Measurements from ENCODE around the gene PLA2G4B. TPM values are rescaled to one million over a fixed set of nuclear protein-coding genes. Genes with fewer than 3 reads are reported as not detected.
A peak's percentile ranks its signal among the peaks of the same experiment; 100 is the strongest.

PLA2G4B gene
- total RNA-seq, 1 donor from 2014 or later: 9.8 TPM

DNA sequence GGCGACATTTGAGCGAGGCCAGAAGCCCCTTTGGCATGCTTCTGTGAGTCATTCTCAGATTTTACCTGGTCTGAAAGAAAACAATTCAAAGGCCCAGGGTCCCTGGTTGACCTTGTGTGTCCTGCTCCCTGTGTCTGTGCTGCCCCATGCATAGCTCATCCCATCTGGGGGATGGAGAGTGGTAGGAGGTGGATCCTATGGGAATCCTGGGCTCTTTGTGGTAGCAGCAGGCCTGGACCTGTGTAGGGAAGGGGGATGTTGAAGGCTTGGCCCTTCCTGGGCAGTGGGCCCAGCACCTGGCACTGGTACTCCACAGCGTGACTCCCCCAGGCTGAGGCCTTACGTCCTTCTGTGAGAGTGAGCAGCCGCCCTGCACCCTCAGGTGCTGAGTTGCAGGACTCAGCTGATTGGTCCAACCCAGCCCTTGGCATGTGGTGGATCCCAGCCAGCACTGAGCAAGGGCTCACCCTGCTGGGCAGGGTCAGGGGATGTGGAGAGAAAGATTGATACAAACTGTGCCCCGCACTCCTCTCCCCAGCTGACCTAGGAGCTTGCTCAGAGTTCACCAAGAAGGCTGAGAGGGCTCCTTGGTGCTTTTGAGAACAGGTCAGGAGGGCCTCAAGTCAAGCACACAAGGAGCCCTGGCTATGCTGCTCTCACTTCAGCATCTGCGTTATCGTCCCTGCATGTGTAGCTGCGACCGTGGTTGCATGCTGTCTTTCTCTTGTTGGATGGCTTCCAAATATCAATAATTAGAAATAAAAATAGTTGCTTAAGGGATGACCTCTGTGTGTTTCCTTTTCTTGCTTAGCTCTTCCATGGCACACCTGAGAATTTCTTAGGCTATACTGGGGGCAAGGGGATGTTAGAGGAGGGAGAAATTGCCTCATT lies 32.1 kb upstream of the PLA2G4B start:
- no peak for DNase-seq (ENCODE audit: low spot score)
- intact Hi-C loops (cut with DNase I): loop anchor here (2.0 kb wide), 1 partner anchor 34 kb away; no protein-coding TSS in a partner anchor
- ATAC-seq: no peak

GRCh38 chr15:41809121-41809520 lies 29.5 kb upstream of the PLA2G4B start:
- intact Hi-C loops (cut with DNase I): no loop called here

DNA sequence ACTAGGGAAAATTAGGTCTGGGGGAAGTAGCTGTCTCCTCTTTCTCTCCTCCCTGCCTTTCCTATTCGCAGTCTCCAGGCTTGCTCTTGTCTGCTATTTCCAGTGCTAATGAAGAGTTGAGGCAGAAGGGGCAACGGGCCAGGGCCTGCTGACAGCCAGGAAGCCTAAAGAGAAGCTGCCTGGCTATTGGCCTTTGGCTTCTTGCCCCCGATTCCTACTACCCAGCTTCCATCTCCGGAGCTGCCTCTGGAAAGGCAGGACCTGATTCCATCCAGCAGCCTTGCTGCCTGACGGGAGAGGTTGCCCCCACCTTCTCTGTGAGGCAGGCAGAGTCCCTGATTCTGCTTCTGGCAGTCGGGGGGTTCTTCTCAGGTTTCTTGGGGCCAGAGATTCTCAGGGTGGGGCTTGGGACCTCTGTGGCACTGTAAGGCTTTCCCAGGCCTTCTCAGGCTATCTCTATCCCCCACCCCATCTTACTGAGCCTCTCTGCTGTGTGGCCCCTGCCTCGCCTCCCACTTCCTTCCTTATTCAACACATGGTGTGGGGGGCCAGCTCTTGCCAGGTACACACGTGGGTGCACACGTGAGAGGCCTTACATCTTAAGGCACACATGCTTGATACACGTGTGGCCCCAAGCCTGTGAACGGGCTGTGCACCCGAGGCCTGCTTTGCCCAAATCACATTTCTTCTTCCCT lies 29.0 kb upstream of the PLA2G4B start:
- DNase-seq (ENCODE audit: low spot score) (no peak), ATAC-seq (no peak)
- intact Hi-C loops (cut with DNase I): loop anchor here (10.0 kb wide), 1 partner anchor 245 kb away; no protein-coding TSS in a partner anchor

More at GRCh38 chr15:41809121-41809520, 29.5 kb upstream of the PLA2G4B start:
- ATAC-seq (no peak), DNase-seq (ENCODE audit: low spot score) (no peak)

- no peak for DNase-seq (ENCODE audit: low spot score)
- peak; percentile 22 for ATAC-seq
- intact Hi-C loops (cut with DNase I): loop anchor here (10.0 kb wide), 1 partner anchor 246 kb away; no protein-coding TSS in a partner anchor
These were observed 27.8 kb upstream of the PLA2G4B start for GRCh38 chr15:41810651-41811431.

DNA sequence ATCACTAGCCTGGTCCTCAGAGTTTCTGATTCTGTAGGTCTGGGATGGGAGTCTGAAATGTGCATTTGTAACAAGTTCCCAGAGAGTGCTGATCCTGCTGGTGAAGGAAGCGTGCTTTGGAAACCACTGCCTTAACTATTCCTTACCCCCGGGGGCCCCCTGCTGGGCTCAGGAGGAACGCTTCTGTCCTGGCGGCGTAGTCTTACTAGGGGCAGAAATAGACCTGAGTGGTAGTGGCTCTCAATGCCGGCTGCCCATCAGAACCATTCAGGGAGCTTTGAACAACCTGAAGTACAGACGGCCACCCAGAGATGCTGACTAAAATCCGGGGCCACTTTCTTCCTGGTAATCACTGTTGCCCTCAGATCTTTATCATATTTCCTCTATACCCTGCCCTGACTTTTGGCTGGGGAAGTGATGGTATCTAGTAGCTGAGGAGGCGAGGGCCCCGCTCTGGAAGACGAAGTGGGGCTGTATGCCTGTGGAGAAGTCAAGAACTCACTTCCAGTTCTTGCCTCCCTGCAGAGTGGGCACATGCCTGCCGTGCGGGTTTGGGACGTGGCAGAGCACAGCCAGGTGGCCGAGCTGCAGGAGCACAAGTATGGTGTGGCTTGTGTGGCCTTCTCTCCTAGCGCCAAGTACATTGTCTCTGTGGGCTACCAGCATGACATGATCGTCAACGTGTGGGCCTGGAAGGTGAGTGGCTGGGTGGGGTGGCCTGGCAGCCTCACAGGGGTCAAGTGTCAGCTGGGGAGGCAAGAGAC lies 27.0 kb upstream of the PLA2G4B start:
- DNase-seq (ENCODE audit: low spot score) (peak; percentile 92), ATAC-seq (peak; percentile 95)
- intact Hi-C loops (cut with DNase I): loop anchor here (10.0 kb wide), 1 partner anchor 247 kb away; no protein-coding TSS in a partner anchor

DNA sequence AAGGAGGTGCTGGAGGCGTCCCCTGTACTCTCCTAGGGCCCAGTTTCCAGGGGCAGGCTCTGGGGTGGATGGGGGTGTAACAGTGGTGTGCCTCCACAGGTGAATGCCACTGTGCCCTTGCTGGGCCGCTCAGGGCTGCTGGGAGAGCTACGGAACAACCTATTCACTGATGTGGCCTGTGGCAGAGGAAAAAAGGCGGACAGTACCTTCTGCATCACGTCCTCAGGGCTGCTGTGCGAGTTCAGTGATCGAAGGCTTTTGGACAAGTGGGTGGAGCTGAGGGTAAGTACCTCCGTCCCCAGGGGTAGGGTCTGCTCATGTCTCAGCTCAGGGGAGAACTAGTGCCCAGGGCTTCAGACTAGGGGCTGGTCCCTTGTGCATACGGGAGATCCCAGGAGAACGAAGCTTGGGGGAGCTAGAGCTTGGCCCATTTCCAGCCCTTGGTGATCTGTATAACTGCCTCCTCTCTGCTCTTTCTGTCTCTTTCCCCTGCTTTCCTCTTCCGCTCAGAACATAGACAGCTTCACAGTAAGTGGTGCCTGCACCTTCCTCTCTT lies 25.7 kb upstream of the PLA2G4B start:
- ATAC-seq: no peak
- intact Hi-C loops (cut with DNase I): loop anchor here (10.0 kb wide), 1 partner anchor 248 kb away; no protein-coding TSS in a partner anchor

GRCh38 chr15:41813426-41813825 lies 25.2 kb upstream of the PLA2G4B start:
- DNase-seq (ENCODE audit: low spot score) (no peak), ATAC-seq (no peak)
- intact Hi-C loops (cut with DNase I): loop anchor here (10.0 kb wide), 1 partner anchor 249 kb away; no protein-coding TSS in a partner anchor

More for the DNA sequence above, 25.7 kb upstream of the PLA2G4B start:
- no peak for DNase-seq (ENCODE audit: low spot score)

DNA sequence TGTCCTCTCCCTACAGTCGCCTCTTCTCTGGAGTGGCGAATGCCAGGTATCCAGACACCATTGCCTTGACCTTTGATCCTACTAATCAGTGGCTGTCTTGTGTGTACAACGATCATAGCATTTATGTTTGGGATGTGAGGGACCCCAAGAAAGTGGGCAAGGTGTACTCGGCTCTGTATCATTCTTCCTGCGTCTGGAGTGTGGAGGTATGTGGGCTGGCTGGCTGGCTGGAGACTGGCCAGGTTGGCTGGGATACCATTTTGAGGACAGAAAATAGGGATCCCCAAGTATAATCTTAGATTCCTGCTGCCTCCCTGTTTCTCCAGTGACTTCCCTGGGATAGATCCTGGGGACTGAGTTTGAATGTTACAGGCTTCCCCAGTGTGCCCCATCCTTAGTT lies 24.1 kb upstream of the PLA2G4B start:
- DNase-seq (ENCODE audit: low spot score) (no peak), ATAC-seq (no peak)
- intact Hi-C loops (cut with DNase I): loop anchor here (10.0 kb wide), 1 partner anchor 250 kb away; no protein-coding TSS in a partner anchor

DNA sequence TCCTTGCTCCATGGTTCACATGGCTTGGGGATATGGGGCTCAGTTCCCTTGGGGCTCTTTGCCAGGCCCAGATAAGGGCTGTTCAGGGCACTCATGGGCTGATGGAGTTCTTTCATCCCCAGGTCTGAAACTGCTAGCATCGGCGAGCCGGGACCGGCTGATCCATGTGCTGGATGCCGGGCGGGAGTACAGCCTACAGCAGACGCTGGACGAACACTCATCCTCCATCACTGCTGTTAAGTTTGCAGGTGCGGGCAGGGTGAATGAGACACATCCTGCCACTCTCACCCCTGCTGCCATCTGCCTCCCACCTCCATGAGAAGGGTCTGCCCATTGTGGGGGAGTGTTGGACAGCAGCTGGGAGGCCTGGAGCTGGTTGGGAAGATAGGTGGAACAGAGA lies 21.9 kb upstream of the PLA2G4B start:
- ATAC-seq (no peak), DNase-seq (ENCODE audit: low spot score) (no peak)
- intact Hi-C loops (cut with DNase I): loop anchor here (10.0 kb wide), 1 partner anchor 252 kb away; no protein-coding TSS in a partner anchor

GRCh38 chr15:41817327-41817726 lies 21.3 kb upstream of the PLA2G4B start:
- intact Hi-C loops (cut with DNase I): loop anchor here (10.0 kb wide), 1 partner anchor 253 kb away; no protein-coding TSS in a partner anchor
- DNase-seq (ENCODE audit: low spot score) (no peak), ATAC-seq (no peak)

DNA sequence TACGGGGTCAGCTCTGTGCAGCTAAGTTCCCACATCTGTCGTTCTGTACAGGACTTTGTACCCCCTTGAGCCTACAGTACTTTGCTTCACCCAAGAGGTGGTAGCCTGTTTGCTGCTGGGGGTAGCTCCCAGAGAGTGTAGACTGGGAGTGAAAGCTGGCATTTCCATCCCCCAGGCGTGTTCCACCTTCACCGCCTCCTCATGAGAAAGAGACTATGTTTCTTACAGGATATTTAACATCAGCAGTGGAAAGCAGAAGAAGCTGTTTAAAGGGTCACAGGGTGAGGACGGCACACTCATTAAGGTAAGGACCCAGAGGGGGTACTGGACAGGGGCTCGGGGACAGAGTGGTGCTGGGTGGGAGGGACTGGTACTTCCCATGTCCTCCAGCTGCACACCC lies 20.9 kb upstream of the PLA2G4B start:
- DNase-seq (ENCODE audit: low spot score) (no peak), ATAC-seq (no peak)
- intact Hi-C loops (cut with DNase I): loop anchor here (10.0 kb wide), 1 partner anchor 253 kb away; no protein-coding TSS in a partner anchor

GRCh38 chr15:41819455-41820050 lies 19.1 kb upstream of the PLA2G4B start:
- DNase-seq (ENCODE audit: low spot score) (no peak), ATAC-seq (no peak)
- intact Hi-C loops (cut with DNase I): loop anchor here (10.0 kb wide), 1 partner anchor 255 kb away; no protein-coding TSS in a partner anchor

- ATAC-seq (no peak), DNase-seq (ENCODE audit: low spot score) (no peak)
- intact Hi-C loops (cut with DNase I): no loop called here
These were observed 17.7 kb upstream of the PLA2G4B start for GRCh38 chr15:41820791-41821423.

DNA sequence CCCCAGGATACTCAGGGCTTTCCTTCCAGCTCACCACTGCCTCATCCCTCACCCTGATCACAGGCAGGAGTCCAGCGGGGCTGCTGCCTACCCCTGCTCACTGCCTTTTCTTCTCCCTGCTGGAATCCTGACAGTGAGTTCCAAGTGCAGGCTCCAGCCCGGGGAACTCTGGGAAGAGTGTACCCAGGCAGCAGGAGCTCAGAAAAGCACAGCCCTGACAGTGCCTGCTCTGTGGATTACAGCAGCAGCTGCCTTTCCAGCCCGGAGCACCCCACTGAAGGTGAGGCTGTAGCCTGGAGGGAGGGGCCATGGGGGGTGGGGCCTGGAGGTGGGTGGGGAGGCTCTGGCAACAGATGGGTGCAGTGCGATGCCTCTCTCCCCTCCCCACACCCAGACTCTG lies 16.8 kb upstream of the PLA2G4B start:
- intact Hi-C loops (cut with DNase I): no loop called here
- ATAC-seq: no peak
- DNase-seq (ENCODE audit: low spot score): no peak

- no peak for DNase-seq (ENCODE audit: low spot score)
- no peak for ATAC-seq
- intact Hi-C loops (cut with DNase I): no loop called here
These were observed 16.2 kb upstream of the PLA2G4B start for GRCh38 chr15:41822471-41822870.

DNA sequence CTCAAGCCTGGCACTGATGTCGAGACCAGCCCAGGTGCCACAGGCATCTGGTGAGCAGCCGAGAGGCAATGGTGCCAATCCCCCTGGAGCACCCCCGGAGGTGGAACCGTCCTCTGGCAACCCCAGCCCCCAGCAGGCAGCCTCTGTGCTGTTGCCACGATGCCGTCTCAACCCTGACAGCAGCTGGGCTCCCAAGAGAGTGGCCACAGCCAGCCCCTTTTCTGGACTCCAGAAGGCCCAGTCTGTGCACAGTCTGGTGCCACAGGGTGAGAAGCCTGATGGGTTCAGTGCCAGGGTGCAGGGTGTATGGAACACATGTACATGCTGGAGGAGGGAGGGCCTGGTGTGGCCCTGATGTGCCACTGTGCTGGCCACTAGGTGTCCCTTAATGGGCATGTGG lies 15.7 kb upstream of the PLA2G4B start:
- ATAC-seq (no peak), DNase-seq (ENCODE audit: low spot score) (no peak)
- intact Hi-C loops (cut with DNase I): no loop called here

DNA sequence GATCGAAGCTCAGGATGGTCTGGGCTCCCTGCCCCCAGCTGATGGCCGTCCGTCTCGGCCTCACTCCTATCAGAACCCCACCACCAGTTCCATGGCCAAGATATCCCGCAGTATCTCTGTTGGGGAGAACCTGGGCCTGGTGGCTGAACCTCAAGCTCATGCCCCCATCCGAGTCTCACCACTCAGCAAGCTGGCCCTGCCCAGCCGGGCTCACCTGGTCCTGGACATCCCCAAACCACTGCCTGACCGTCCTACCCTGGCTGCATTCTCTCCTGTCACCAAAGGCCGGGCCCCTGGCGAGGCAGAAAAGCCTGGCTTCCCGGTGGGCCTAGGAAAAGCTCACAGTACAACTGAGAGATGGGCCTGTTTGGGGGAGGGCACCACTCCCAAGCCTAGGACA lies 15.1 kb upstream of the PLA2G4B start:
- DNase-seq (ENCODE audit: low spot score): no peak
- ATAC-seq: no peak
- intact Hi-C loops (cut with DNase I): no loop called here
